WI38 (cell line): Measurements from ENCODE around the gene SRD5A1.

ENCODE experiments used
- H3K4me3 ChIP-seq: 2 replicates; pipeline ENCODE4 v1.5.1; 2011; ENCODE audit warnings: low read depth, mild to moderate bottlenecking, control low read depth, low read length
- CTCF ChIP-seq: IDR thresholded peaks from 2 replicates; pipeline ENCODE4 v1.5.1; 2012; ENCODE audit warnings: low read depth, mild to moderate bottlenecking, control low read depth, low read length

SRD5A1 gene

DNA sequence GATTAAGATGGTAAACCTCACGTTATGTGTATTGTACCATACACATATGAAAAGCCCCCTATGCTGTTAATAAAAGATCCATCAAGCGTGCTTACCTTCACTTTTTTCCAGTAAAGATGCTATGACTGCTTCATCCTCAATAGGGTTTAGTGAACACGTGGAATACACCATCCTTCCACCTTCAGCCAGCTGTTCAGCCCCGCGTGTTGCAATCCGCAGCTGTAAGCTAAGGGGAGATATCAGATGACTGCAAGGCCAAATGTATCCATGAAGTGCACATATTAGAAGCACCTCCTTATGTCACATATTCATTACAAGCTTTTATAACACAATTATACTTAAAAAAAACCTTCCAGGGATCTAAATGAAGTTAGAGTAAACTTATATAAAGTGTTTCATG is 16.6 kb upstream of the SRD5A1 start:
- no peak overlapping the region for H3K4me3 ChIP-seq
- no peak for TF ChIP-seq CTCF

GRCh38 chr5:6623228-6623627 is 10.0 kb upstream of the SRD5A1 start:
- no peak for TF ChIP-seq CTCF
- no peak overlapping the region for H3K4me3 ChIP-seq

DNA sequence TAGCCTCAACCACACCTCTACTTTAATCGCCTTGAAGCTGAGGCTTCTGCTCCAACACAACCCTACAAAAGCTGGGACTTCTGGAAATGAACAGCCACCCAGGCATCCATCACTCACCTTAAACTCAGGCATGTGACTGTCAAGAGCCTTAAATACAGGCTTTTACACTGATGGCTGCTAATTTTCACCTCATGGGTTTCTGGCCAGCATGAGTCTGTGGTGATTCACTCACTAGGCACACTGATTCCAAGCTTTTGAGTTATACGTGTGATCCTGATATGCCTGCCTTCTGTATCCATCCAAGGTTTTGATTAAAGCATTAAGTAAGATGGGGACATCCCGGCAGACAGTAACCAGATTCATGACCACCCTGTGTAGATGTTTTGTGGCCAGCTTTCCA is 9.3 kb upstream of the SRD5A1 start:
- H3K4me3 ChIP-seq = no peak overlapping the region
- TF ChIP-seq CTCF = no peak

DNA sequence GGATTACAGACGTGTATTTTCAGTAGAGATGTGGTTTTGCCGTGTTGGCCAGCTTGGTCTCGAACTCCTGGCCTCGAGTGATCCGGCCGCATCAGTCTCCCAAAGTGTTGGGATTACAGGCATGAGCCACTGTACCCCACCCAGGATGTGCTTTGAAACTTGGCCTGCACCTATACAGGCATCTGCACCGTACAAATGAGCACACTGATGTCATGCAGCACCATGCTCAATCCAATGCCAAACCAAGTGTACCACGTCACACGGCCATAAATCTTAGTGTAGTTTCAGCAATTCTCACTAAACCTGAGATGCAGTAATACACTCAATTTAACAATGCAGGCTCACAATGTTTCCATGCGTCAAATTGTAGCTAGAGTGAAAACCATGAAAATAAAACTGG is 6.7 kb upstream of the SRD5A1 start:
- TF ChIP-seq CTCF = no peak
- no peak overlapping the region for H3K4me3 ChIP-seq

GRCh38 chr5:6631441-6631840 is 1.8 kb upstream of the SRD5A1 start:
- TF ChIP-seq CTCF = no peak
- H3K4me3 ChIP-seq = peak overlapping the region; percentile 94

DNA sequence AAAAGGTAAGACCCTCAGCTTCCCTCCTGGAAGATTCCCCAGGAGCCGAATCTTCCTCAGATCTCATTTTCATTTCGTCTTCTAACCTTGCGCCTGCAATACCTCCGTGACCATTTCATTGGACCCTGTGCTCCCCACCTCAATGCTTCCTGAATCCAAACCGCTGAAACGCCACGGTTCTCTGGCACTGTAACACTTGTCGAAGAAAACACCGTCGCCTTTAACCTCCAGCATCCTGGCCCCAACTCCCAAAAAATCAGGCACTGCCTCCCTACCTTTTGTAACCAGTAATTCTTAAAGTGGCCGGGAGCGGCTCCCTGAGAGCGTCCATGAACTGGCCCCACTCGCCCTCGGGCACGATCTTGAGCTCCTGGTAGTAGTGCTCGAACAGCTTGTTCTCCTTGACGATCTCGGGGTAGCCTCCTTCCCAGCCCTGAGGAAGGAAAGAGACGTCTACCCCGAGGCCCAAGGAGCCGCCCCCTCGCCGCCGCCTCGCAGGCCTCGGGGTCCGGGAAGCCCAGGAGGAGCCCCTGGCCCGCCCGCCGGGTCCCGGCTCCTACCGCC is 834 bp upstream of the SRD5A1 start:
- peak overlapping the region; percentile 94 for H3K4me3 ChIP-seq
- TF ChIP-seq CTCF = no peak

DNA sequence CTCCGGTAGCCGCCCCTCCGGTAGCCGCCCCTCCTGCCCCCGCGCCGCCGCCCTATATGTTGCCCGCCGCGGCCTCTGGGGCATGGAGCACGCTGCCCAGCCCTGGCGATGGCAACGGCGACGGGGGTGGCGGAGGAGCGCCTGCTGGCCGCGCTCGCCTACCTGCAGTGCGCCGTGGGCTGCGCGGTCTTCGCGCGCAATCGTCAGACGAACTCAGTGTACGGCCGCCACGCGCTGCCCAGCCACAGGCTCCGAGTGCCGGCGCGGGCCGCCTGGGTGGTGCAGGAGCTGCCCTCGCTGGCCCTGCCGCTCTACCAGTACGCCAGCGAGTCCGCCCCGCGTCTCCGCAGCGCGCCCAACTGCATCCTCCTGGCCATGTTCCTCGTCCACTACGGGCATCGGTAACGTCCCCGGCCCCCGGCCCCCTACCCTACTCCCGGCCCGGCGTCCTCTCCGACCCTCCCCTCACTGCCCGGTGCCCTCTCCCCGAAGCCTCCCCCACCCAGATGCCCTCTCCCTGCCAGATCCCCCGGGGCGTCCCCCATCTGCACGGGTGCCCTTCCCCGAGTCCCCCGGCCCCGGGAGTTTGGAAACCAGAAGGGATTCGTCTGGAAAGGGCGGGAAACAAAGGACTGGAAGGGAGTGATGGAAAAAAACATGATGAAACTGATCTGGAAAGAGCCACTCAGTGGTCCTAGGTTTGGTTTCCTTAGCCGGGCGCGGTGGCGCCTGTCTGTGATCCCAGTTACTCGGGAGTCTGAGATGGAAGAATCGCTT is 417 bp downstream of the SRD5A1 start:
- no peak for TF ChIP-seq CTCF
- peak overlapping the region; percentile 94 for H3K4me3 ChIP-seq
